Activated B cell treated with CpG ODN at 0.5 μM for 24 hours (primary cell): ENCODE results near the gene LRRC46. TPM values are rescaled to one million over a fixed set of nuclear protein-coding genes. Genes with fewer than 3 reads are reported as not detected.

Experiments
- ATAC-seq: fragments of 200-7000 bp; cut with Tn5 transposase; one replicate; pipeline ENCODE4 v1.10.0; 2021; ENCODE audit warnings: low read depth, mild to moderate bottlenecking, moderate library complexity
- CTCF ChIA-PET: fragments of 350-600 bp; sonication (Branson Sonifier 250); formaldehyde crosslinking; loops from one replicate; lab custom pipeline; 2021; ENCODE audit warnings: antibody characterized with exemption; lab: Charles Lee
- POLR2A ChIA-PET: fragments of 350-600 bp; sonication (Branson Sonifier 250); formaldehyde crosslinking; loops from one replicate; lab custom pipeline; 2021; ENCODE audit warnings: antibody characterized with exemption; lab: Charles Lee
- DNase-seq: peaks from one replicate; pipeline ENCODE4 v3.0.0; 2022
- H3K27ac Mint-ChIP-seq: one replicate; pipeline ENCODE4 v1.8.0; 2020; ENCODE audit warnings: mixed read lengths
- H3K27me3 Mint-ChIP-seq: one replicate; pipeline ENCODE4 v1.8.0; 2021; ENCODE audit warnings: mixed read lengths
- H3K36me3 Mint-ChIP-seq: one replicate; pipeline ENCODE4 v1.8.0; 2021; ENCODE audit warnings: low read depth, mixed read lengths
- H3K4me1 Mint-ChIP-seq: one replicate; pipeline ENCODE4 v1.8.0; 2021; ENCODE audit warnings: mixed read lengths
- H3K4me3 Mint-ChIP-seq: one replicate; pipeline ENCODE4 v1.8.0; 2020; ENCODE audit warnings: mild to moderate bottlenecking, mixed read lengths
- H3K9me3 Mint-ChIP-seq: one replicate; pipeline ENCODE4 v1.8.0; 2020; ENCODE audit warnings: mixed read lengths
- CTCF ChIP-seq: fragments of 200-600 bp; IDR thresholded peaks from one replicate; pipeline ENCODE4 v1.8.0; 2022; ENCODE audit warnings: antibody characterized with exemption, mild to moderate bottlenecking
- intact Hi-C: fragments of 100-400 bp; cut with micrococcal nuclease; formaldehyde crosslinking; loops from one replicate; pipeline ENCODE4 v1.15.1; 2024
- total RNA-seq: library from RNA; stranded (reverse); gene quantifications from 2 replicates; pipeline ENCODE4 v1.2.3, GENCODE V29; 2022

LRRC46 gene
- total RNA-seq, 1 donor from 2014 or later, result 1.9 TPM

- intact Hi-C loops, result no loop called here
- H3K4me3 Mint-ChIP-seq, result no peak overlapping the region
- CTCF ChIA-PET, result no interaction called here
Observed at GRCh38 chr17:47808830-47809480, 22.5 kb upstream of the LRRC46 start.

GRCh38 chr17:47810200-47810821, 21.2 kb upstream of the LRRC46 start:
- H3K27me3 Mint-ChIP-seq, result no peaks in the 10 kb centered on the region
- H3K4me1 Mint-ChIP-seq, result no peaks in the 10 kb centered on the region
- POLR2A ChIA-PET, result no interaction called here
- ATAC-seq (peak; percentile 21), DNase-seq (no peak)
- no peak for TF ChIP-seq CTCF
- no peaks in the 10 kb centered on the region for H3K9me3 Mint-ChIP-seq
- CTCF ChIA-PET, result no interaction called here
- intact Hi-C loops, result no loop called here
- no peak overlapping the region for H3K4me3 Mint-ChIP-seq
- no peak overlapping the region for H3K27ac Mint-ChIP-seq
- H3K36me3 Mint-ChIP-seq, result peaks cover 81% of the 10 kb centered on the region

More at GRCh38 chr17:47808830-47809480, 22.5 kb upstream of the LRRC46 start:
- Mint-ChIP-seq H3K36me3 (peaks cover 71% of the 10 kb centered on the region), H3K27ac (no peak overlapping the region), H3K9me3 (no peaks in the 10 kb centered on the region), H3K27me3 (no peaks in the 10 kb centered on the region), H3K4me1 (no peaks in the 10 kb centered on the region)
- DNase-seq, result no peak
- POLR2A ChIA-PET, result no interaction called here
- ATAC-seq, result no peak
- no peak for TF ChIP-seq CTCF

DNA sequence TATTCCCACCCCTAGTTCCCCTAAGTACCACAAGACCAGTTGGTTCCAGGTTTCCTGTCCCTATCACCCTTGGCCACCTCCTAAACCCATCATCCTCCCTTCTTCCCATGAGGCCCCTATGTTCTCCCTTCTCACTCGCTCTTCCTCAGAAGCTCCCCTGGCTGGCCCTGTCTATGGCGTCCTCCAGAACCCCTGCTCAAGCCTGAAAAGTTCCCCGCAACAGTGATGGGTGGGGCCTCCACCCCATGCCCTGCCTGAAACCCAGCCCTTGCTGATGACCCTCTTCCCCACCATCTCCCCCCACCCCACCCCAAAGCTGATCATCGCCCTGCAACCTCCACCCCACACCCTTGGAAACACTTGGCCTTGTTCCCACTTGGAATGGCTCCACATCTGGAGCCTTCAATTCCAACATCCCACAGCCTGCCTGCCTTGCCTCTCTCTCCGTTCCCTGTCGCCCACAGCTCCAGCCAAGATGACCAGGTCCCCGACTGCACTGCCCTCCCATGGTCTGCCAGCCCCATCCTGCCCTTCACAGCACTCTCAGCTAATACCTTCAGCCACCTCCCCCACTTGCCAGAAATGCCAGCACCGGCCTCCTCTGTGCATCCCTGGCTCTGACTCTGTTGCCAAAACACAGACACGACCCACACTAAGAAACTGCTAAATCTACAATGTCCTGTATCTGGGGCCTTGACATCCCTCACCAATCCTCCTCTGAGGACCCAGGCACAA, 20.4 kb upstream of the LRRC46 start:
- intact Hi-C loops, result no loop called here
- Mint-ChIP-seq H3K4me3 (no peak overlapping the region), H3K36me3 (peaks cover 88% of the 10 kb centered on the region), H3K9me3 (no peaks in the 10 kb centered on the region), H3K4me1 (no peaks in the 10 kb centered on the region), H3K27ac (peak overlapping the region; percentile 11), H3K27me3 (no peaks in the 10 kb centered on the region)
- ChIA-PET CTCF (no interaction called here), POLR2A (interaction anchor here (0.7 kb wide), 1 partner anchor 11 kb away, joined by 14 read pairs; no protein-coding TSS in a partner anchor)
- TF ChIP-seq CTCF, result no peak
- DNase-seq (no peak), ATAC-seq (no peak)

- CTCF ChIA-PET, result no interaction called here
- Mint-ChIP-seq H3K36me3 (peaks cover 90% of the 10 kb centered on the region), H3K9me3 (no peaks in the 10 kb centered on the region), H3K27me3 (no peaks in the 10 kb centered on the region), H3K4me1 (no peaks in the 10 kb centered on the region), H3K4me3 (no peak overlapping the region), H3K27ac (peak overlapping the region; percentile 11)
- POLR2A ChIA-PET, result interaction anchor here (0.7 kb wide), 1 partner anchor 10 kb away, joined by 14 read pairs; no protein-coding TSS in a partner anchor
- intact Hi-C loops, result no loop called here
- TF ChIP-seq CTCF, result no peak
- ATAC-seq (no peak), DNase-seq (no peak)
Observed at GRCh38 chr17:47811709-47812108, 19.8 kb upstream of the LRRC46 start.
